RWPE2 (cell line): ENCODE results near the gene SERPINB2.

ENCODE experiments used
- ATAC-seq: fragments of 200-7000 bp; cut with Tn5 transposase; 3 replicates; pipeline ENCODE4 v1.9.1; 2021; ENCODE audit warnings: low read depth
- DNase-seq: peaks from one replicate; pipeline ENCODE4 v3.0.0-alpha.2; 2020; ENCODE audit warnings: low spot score
- H3K27ac ChIP-seq: fragments of 450-650 bp; 2 replicates; pipeline ENCODE4 v1.5.1; 2017; ENCODE audit warnings: mild to moderate bottlenecking; ENCODE audit not compliant: poor library complexity, severe bottlenecking
- H3K27me3 ChIP-seq: fragments of 250-450 bp; sonication (Bioruptor Pico); 2 replicates; pipeline ENCODE4 v1.5.1; 2021; ENCODE audit warnings: mild to moderate bottlenecking, moderate library complexity; ENCODE audit not compliant: insufficient read depth, poor library complexity, severe bottlenecking
- H3K36me3 ChIP-seq: fragments of 250-450 bp; sonication (Bioruptor Pico); 2 replicates; pipeline ENCODE4 v1.5.1; 2020; ENCODE audit warnings: low read depth, mild to moderate bottlenecking, moderate library complexity
- H3K4me1 ChIP-seq: fragments of 250-450 bp; sonication (Bioruptor Pico); 2 replicates; pipeline ENCODE4 v1.5.1; 2021; ENCODE audit warnings: mild to moderate bottlenecking, moderate library complexity; ENCODE audit not compliant: insufficient read depth, poor library complexity, severe bottlenecking
- H3K4me3 ChIP-seq: fragments of 250-450 bp; sonication (Bioruptor Pico); 2 replicates; pipeline ENCODE4 v1.5.1; 2021; ENCODE audit warnings: mild to moderate bottlenecking, moderate library complexity; ENCODE audit not compliant: severe bottlenecking
- H3K9me3 ChIP-seq: fragments of 250-450 bp; sonication (Bioruptor Pico); 2 replicates; pipeline ENCODE4 v1.5.1; 2021; ENCODE audit warnings: mild to moderate bottlenecking, moderate library complexity; ENCODE audit not compliant: severe bottlenecking
- TF ChIP-seq, protein P1 (sequence below): fragments of 450-650 bp; IDR thresholded peaks from one replicate; pipeline ENCODE4 v1.5.1; 2017; ENCODE audit warnings: mild to moderate bottlenecking, moderate library complexity; ENCODE audit not compliant: poor library complexity, severe bottlenecking

The SERPINB2 gene

DNA sequence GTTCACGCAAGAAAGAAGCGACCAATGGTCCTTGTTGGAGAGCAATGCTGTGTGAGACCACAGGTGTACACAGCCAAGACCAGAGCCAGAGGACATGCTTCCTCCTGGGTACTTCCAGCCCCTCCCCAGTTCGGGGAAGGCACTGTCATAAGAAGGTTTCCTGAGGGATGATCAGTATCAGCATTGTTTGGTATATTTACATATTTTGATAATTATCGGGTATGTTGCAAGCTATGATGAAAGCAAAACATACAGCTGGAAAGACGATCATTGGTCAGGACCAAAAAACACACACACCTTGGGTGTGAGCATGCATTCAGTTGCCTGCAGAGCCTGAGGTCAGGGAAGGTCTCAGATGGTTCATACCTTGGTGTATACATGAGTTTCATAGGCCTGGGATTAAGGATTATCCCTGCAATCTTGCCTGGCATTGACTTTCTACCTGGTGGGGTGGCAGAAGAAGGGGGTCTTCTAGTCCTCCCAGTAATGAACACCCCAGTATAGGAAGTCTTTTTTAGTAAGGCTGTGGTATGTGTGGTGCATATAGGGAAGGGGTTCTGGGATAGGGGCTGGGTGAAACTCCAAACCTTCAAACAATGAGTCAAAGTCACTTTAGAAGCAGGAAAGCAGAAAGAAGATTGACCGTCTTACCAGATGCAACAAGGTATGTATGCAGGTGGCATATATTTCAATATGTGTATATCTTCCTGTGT is 2.9 kb downstream of the SERPINB2 start:
- Histone ChIP-seq H3K27ac (no peak overlapping the region), H3K4me3 (no peak overlapping the region), H3K36me3 (no peaks in the 10 kb centered on the region), H3K4me1 (peaks cover 8% of the 10 kb centered on the region), H3K27me3 (no peaks in the 10 kb centered on the region), H3K9me3 (no peaks in the 10 kb centered on the region)
- TF ChIP-seq, protein P1, sequence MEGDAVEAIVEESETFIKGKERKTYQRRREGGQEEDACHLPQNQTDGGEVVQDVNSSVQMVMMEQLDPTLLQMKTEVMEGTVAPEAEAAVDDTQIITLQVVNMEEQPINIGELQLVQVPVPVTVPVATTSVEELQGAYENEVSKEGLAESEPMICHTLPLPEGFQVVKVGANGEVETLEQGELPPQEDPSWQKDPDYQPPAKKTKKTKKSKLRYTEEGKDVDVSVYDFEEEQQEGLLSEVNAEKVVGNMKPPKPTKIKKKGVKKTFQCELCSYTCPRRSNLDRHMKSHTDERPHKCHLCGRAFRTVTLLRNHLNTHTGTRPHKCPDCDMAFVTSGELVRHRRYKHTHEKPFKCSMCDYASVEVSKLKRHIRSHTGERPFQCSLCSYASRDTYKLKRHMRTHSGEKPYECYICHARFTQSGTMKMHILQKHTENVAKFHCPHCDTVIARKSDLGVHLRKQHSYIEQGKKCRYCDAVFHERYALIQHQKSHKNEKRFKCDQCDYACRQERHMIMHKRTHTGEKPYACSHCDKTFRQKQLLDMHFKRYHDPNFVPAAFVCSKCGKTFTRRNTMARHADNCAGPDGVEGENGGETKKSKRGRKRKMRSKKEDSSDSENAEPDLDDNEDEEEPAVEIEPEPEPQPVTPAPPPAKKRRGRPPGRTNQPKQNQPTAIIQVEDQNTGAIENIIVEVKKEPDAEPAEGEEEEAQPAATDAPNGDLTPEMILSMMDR, result no peak
- DNase-seq, result no peak
- no peak for ATAC-seq

- H3K27ac ChIP-seq, result no peak overlapping the region
- DNase-seq (no peak), ATAC-seq (no peak)
- no peaks in the 10 kb centered on the region for H3K36me3 ChIP-seq
- H3K9me3 ChIP-seq, result no peaks in the 10 kb centered on the region
- H3K4me3 ChIP-seq, result no peak overlapping the region
- peaks cover 8% of the 10 kb centered on the region for H3K4me1 ChIP-seq
- no peaks in the 10 kb centered on the region for H3K27me3 ChIP-seq
- TF ChIP-seq, protein P1, result no peak
Observed at GRCh38 chr18:63890950-63891304, 3.4 kb downstream of the SERPINB2 start.

DNA sequence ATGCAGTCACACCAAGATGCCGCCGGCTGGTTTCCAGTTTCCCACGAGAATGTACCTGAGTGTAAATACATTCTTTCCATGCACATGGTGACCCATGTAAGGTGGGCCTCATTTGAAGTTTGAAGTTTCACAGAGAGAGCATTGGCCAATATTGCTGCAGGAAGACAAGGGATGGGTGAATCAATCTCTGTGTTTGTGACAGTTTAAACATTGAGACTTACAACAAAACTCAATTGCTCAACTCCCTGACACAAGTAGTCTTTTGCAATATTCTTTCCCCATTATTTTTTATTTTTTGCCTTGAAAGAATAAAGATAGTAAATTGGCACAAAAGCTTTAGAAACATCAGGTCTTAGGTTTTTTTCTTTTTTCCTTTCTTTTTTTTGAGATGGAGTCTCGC is 5.1 kb downstream of the SERPINB2 start:
- Histone ChIP-seq H3K36me3 (no peaks in the 10 kb centered on the region), H3K27me3 (no peaks in the 10 kb centered on the region), H3K4me3 (no peak overlapping the region), H3K9me3 (no peaks in the 10 kb centered on the region), H3K27ac (no peak overlapping the region), H3K4me1 (peaks cover 6% of the 10 kb centered on the region)
- ATAC-seq, result no peak
- TF ChIP-seq, protein P1, result no peak
- DNase-seq, result no peak

- Histone ChIP-seq H3K36me3 (no peaks in the 10 kb centered on the region), H3K4me3 (no peak overlapping the region), H3K27me3 (no peaks in the 10 kb centered on the region), H3K4me1 (no peaks in the 10 kb centered on the region), H3K9me3 (no peaks in the 10 kb centered on the region), H3K27ac (no peak overlapping the region)
- ATAC-seq, result no peak
- TF ChIP-seq, protein P1, result no peak
- no peak for DNase-seq
Observed at GRCh38 chr18:63894106-63894772, 6.7 kb downstream of the SERPINB2 start.

- TF ChIP-seq, protein P1, result no peak
- H3K9me3 ChIP-seq, result no peaks in the 10 kb centered on the region
- H3K4me1 ChIP-seq, result no peaks in the 10 kb centered on the region
- DNase-seq (no peak), ATAC-seq (no peak)
- no peaks in the 10 kb centered on the region for H3K36me3 ChIP-seq
- H3K4me3 ChIP-seq, result no peak overlapping the region
- H3K27ac ChIP-seq, result no peak overlapping the region
- H3K27me3 ChIP-seq, result no peaks in the 10 kb centered on the region
Observed at GRCh38 chr18:63895190-63895589, 7.7 kb downstream of the SERPINB2 start.
